Measurements from ENCODE around the gene CCSAP.

- TF ChIP-seq, protein P1, sequence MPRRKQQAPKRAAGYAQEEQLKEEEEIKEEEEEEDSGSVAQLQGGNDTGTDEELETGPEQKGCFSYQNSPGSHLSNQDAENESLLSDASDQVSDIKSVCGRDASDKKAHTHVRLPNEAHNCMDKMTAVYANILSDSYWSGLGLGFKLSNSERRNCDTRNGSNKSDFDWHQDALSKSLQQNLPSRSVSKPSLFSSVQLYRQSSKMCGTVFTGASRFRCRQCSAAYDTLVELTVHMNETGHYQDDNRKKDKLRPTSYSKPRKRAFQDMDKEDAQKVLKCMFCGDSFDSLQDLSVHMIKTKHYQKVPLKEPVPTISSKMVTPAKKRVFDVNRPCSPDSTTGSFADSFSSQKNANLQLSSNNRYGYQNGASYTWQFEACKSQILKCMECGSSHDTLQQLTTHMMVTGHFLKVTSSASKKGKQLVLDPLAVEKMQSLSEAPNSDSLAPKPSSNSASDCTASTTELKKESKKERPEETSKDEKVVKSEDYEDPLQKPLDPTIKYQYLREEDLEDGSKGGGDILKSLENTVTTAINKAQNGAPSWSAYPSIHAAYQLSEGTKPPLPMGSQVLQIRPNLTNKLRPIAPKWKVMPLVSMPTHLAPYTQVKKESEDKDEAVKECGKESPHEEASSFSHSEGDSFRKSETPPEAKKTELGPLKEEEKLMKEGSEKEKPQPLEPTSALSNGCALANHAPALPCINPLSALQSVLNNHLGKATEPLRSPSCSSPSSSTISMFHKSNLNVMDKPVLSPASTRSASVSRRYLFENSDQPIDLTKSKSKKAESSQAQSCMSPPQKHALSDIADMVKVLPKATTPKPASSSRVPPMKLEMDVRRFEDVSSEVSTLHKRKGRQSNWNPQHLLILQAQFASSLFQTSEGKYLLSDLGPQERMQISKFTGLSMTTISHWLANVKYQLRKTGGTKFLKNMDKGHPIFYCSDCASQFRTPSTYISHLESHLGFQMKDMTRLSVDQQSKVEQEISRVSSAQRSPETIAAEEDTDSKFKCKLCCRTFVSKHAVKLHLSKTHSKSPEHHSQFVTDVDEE (CRISPR knock-in tag; IDR thresholded peaks at IDR 0.05): no peak
- no peak for TF ChIP-seq PPARA (CRISPR knock-in tag; IDR thresholded peaks at IDR 0.05; ENCODE audit: borderline replicate concordance)
- TF ChIP-seq OSR1 (CRISPR knock-in tag; IDR thresholded peaks at IDR 0.05): no peak
- TF ChIP-seq PATZ1 (CRISPR knock-in tag; IDR thresholded peaks at IDR 0.05; ENCODE audit: borderline replicate concordance): no peak
- no peak for TF ChIP-seq RARB (CRISPR knock-in tag; IDR thresholded peaks at IDR 0.05)
- no peak for TF ChIP-seq GLIS3 (CRISPR knock-in tag; IDR thresholded peaks at IDR 0.05)
- TF ChIP-seq ZFP3 (CRISPR knock-in tag; IDR thresholded peaks at IDR 0.05): no peak
- TF ChIP-seq ZC3H10 (CRISPR knock-in tag; IDR thresholded peaks at IDR 0.05): no peak
Measured at GRCh38 chr1:229279242-229279641, 63.6 kb downstream of the CCSAP start.

Data from SK-N-SH treated with all-trans-retinoic acid at 6 μM for 48 hours (cell line).